Thoracic aorta (tissue), 2 donors: ENCODE measurements around the gene LINGO3. TPM values are rescaled to one million over a fixed set of nuclear protein-coding genes. Genes with fewer than 3 reads are reported as not detected.

ENCODE experiments used
- ATAC-seq: fragments of 150-250 bp; one replicate; pipeline ENCODE4 v1.8.0; 2017; ENCODE audit warnings: low read depth; ENCODE audit not compliant: insufficient number of reproducible peaks, low FRiP score
- DNase-seq: peaks from one replicate; pipeline ENCODE4 v3.0.0-alpha.2; 2020; ENCODE audit warnings: low spot score
- H3K27ac ChIP-seq, 2 donors: fragments of 200-600 bp; sonication (generic); 1 replicate in 1 of 2; 2 replicates in 1 of 2; pipeline ENCODE4 v1.5.1; 2016; ENCODE audit warnings: mild to moderate bottlenecking in 2 of 2, moderate library complexity in 2 of 2
- H3K27me3 ChIP-seq: fragments of 200-600 bp; sonication (generic); replicated peaks from 2 replicates; pipeline ENCODE4 v1.6.0; 2016; ENCODE audit warnings: mild to moderate bottlenecking; ENCODE audit not compliant: insufficient read depth
- H3K36me3 ChIP-seq: fragments of 200-600 bp; sonication (generic); one replicate; pipeline ENCODE4 v1.5.1; 2016
- H3K4me1 ChIP-seq, 2 donors: fragments of 200-600 bp; sonication (generic); 1 replicate in 1 of 2; 2 replicates in 1 of 2; pipeline versions ENCODE4 v1.5.1 to v1.6.0; 2016; ENCODE audit warnings: low read depth in 2 of 2, mild to moderate bottlenecking in 1 of 2; ENCODE audit not compliant: control insufficient read depth in 1 of 2
- H3K4me3 ChIP-seq: fragments of 200-600 bp; sonication (generic); 2 replicates; pipeline ENCODE4 v1.5.1; 2016; ENCODE audit warnings: mild to moderate bottlenecking
- H3K9me3 ChIP-seq: fragments of 200-600 bp; sonication (generic); 2 replicates; pipeline ENCODE4 v1.5.1; 2016
- CTCF ChIP-seq: fragments of 200-600 bp; sonication (generic); IDR thresholded peaks from one replicate; pipeline ENCODE4 v1.5.1; 2019; ENCODE audit warnings: antibody characterized with exemption
- total RNA-seq, 2 donors: library from RNA; depleted of rRNA; stranded (reverse); fragments of >200 nt; gene quantifications; one replicate each; pipeline versions ENCODE4 v1.1.0 to v1.2.3, GENCODE V29; 2016

The LINGO3 gene
- total RNA-seq, 2 donors from 2014 or later: 0.27 TPM; not detected in 1

GRCh38 chr19:2319551-2319950 is 11.6 kb upstream of the LINGO3 start:
- no peak overlapping the region for H3K4me3 ChIP-seq
- H3K36me3 ChIP-seq: peaks cover 7% of the 10 kb centered on the region
- DNase-seq (no peak), ATAC-seq (no peak)
- peaks cover 3% of the 10 kb centered on the region for H3K9me3 ChIP-seq
- no peak for TF ChIP-seq CTCF
- no peak overlapping the region for H3K27ac ChIP-seq
- H3K27me3 ChIP-seq: no peaks in the 10 kb centered on the region
- H3K4me1 ChIP-seq: peaks cover 0 to 6% of the 10 kb centered on the region in 2 donors

GRCh38 chr19:2318923-2319322 is 11.0 kb upstream of the LINGO3 start:
- H3K27me3 ChIP-seq: no peaks in the 10 kb centered on the region
- H3K36me3 ChIP-seq: peaks cover 7% of the 10 kb centered on the region
- H3K9me3 ChIP-seq: peaks cover 3% of the 10 kb centered on the region
- ATAC-seq: no peak
- no peak overlapping the region for H3K27ac ChIP-seq
- no peak for TF ChIP-seq CTCF
- peaks cover 0 to 6% of the 10 kb centered on the region in 2 donors for H3K4me1 ChIP-seq
- DNase-seq: no peak
- no peak overlapping the region for H3K4me3 ChIP-seq

- H3K9me3 ChIP-seq: peaks cover 3% of the 10 kb centered on the region
- H3K27me3 ChIP-seq: peaks cover 1% of the 10 kb centered on the region
- no peak for TF ChIP-seq CTCF
- H3K4me1 ChIP-seq: peaks cover 0 to 6% of the 10 kb centered on the region in 2 donors
- H3K27ac ChIP-seq: no peak overlapping the region
- DNase-seq (no peak), ATAC-seq (no peak)
- H3K4me3 ChIP-seq: no peak overlapping the region
- H3K36me3 ChIP-seq: peaks cover 1% of the 10 kb centered on the region
Measured at GRCh38 chr19:2317756-2318155, 9.8 kb upstream of the LINGO3 start.

DNA sequence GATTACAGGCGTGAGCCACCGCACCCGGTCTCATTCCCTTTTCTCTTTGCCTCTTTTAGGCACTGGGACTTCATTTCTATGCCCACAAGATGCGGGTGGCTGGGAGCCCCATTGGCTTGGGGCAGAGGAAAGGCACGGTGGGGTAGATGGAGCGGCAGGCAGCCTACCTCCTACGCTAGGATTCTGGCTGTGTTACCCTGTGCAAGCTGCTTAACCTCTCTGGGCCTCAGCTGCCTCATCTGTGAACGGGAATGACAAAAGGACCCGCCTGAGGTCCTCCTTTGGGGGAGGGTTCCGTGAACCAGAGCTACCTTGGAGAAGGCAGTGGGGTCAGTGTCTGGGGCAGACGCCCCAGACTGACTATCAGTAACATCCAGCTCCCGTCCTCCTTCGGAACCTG is 9.3 kb upstream of the LINGO3 start:
- no peaks in the 10 kb centered on the region for H3K36me3 ChIP-seq
- no peak for DNase-seq
- ATAC-seq: no peak
- H3K9me3 ChIP-seq: peaks cover 3% of the 10 kb centered on the region
- no peak overlapping the region for H3K27ac ChIP-seq
- peaks cover 0 to 6% of the 10 kb centered on the region in 2 donors for H3K4me1 ChIP-seq
- peaks cover 5% of the 10 kb centered on the region for H3K27me3 ChIP-seq
- H3K4me3 ChIP-seq: no peak overlapping the region
- TF ChIP-seq CTCF: no peak

DNA sequence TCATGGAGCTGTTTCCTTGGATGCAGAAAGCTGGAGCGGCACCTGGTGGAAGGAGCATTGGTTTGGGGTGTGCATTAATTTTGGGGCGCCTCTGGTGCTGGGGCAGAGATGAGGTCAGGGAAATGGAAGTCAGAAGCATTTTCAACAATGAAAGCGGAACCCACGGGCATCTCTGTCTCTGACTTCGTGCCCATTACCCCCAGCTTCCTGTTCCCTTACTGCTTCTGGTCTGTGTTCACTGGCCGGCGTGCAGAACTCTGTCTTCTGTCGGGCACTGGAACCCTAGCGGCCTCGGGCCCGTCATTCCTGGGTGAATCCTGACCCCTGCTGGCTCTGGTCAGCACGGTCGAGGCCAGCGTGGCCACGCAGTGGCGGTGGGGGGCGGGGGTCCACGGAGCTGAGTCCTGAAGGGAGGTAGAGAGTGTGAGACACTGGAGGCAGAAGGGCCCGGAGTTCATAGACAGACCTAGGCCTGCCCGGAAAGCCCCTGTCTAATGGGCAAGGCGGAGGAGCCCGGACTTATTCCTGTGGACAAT is 7.9 kb upstream of the LINGO3 start:
- Histone ChIP-seq H3K4me3 (no peak overlapping the region), H3K9me3 (peaks cover 3% of the 10 kb centered on the region), H3K36me3 (no peaks in the 10 kb centered on the region), H3K4me1 (peaks cover 0 to 6% of the 10 kb centered on the region in 2 donors), H3K27me3 (peaks cover 5% of the 10 kb centered on the region), H3K27ac (no peak overlapping the region)
- TF ChIP-seq CTCF: peak; percentile 24
- no peak for DNase-seq
- no peak for ATAC-seq
